Cardiac muscle cell (in vitro differentiated cells and primary cell): ENCODE data around the gene XRCC5. TPM values are rescaled to one million over a fixed set of nuclear protein-coding genes. Genes with fewer than 3 reads are reported as not detected.

Experiments used
- DNase-seq, 2 donors: peaks; one replicate each; pipeline versions ENCODE4 v3.0.0 to v3.0.0-alpha.2; 2010 to 2017; ENCODE audit warnings: low read depth in 1 of 2, low spot score in 1 of 2
- H3K27ac ChIP-seq: fragments of 200-600 bp; sonication (generic); 2 replicates; pipeline ENCODE4 v1.5.1; 2016
- H3K27me3 ChIP-seq: fragments of 200-600 bp; sonication (generic); 2 replicates; pipeline ENCODE4 v1.6.0; 2016; ENCODE audit warnings: control low read depth
- H3K36me3 ChIP-seq: fragments of 200-600 bp; sonication (generic); 2 replicates; pipeline ENCODE4 v1.5.1; 2016; ENCODE audit warnings: control low read depth
- H3K4me1 ChIP-seq: fragments of 200-600 bp; sonication (generic); 2 replicates; pipeline ENCODE4 v1.8.1; 2017; ENCODE audit warnings: low read depth, mild to moderate bottlenecking, mixed run types
- H3K4me3 ChIP-seq: fragments of 200-600 bp; sonication (generic); 2 replicates; pipeline ENCODE4 v1.5.1; 2016; ENCODE audit warnings: mild to moderate bottlenecking
- H3K9me3 ChIP-seq: fragments of 200-600 bp; sonication (generic); 2 replicates; pipeline ENCODE4 v1.5.1; 2017; ENCODE audit warnings: low read depth, mild to moderate bottlenecking, control low read depth
- CTCF ChIP-seq: IDR thresholded peaks from 2 replicates; pipeline ENCODE4 v1.5.1; 2012; ENCODE audit warnings: low read depth, mild to moderate bottlenecking, low read length
- polyA plus RNA-seq: library from polyadenylated mRNA; unstranded; fragments of >200 nt; fragmentation: Nextera tagmentation; extraction: Ambion mirVana; gene quantifications from 2 replicates; pipeline ENCODE4 v1.2.1, GENCODE V29; 2016
- total RNA-seq: library from RNA; depleted of rRNA; stranded (reverse); fragments of >200 nt; gene quantifications from 2 replicates; pipeline ENCODE4 v1.2.3, GENCODE V29; 2016

XRCC5 gene
- total and polyA plus RNA-seq, 2 experiments from 2014 or later = 150 to 241 TPM

GRCh38 chr2:216103213-216103612 lies 5.9 kb upstream of the XRCC5 start:
- no peak for DNase-seq
- Histone ChIP-seq H3K27ac (no peak overlapping the region), H3K27me3 (no peaks in the 10 kb centered on the region), H3K4me3 (no peak overlapping the region), H3K4me1 (peaks cover 3% of the 10 kb centered on the region), H3K36me3 (no peaks in the 10 kb centered on the region), H3K9me3 (no peaks in the 10 kb centered on the region)
- TF ChIP-seq CTCF = no peak

- no peaks in the 10 kb centered on the region for H3K9me3 ChIP-seq
- H3K4me3 ChIP-seq = no peak overlapping the region
- no peaks in the 10 kb centered on the region for H3K27me3 ChIP-seq
- H3K36me3 ChIP-seq = no peaks in the 10 kb centered on the region
- DNase-seq = no peak
- TF ChIP-seq CTCF = no peak
- no peak overlapping the region for H3K27ac ChIP-seq
- peaks cover 9% of the 10 kb centered on the region for H3K4me1 ChIP-seq
Measured at GRCh38 chr2:216104691-216105090, 4.5 kb upstream of the XRCC5 start.

- H3K9me3 ChIP-seq = no peaks in the 10 kb centered on the region
- H3K4me3 ChIP-seq = no peak overlapping the region
- H3K27ac ChIP-seq = peak overlapping the region; percentile 69
- no peak for DNase-seq
- H3K4me1 ChIP-seq = peaks cover 15% of the 10 kb centered on the region
- peaks cover 8% of the 10 kb centered on the region for H3K36me3 ChIP-seq
- no peak for TF ChIP-seq CTCF
- no peaks in the 10 kb centered on the region for H3K27me3 ChIP-seq
Measured at GRCh38 chr2:216107320-216107719, 1.8 kb upstream of the XRCC5 start.

- no peaks in the 10 kb centered on the region for H3K27me3 ChIP-seq
- no peaks in the 10 kb centered on the region for H3K9me3 ChIP-seq
- no peak overlapping the region for H3K4me3 ChIP-seq
- H3K27ac ChIP-seq = peak overlapping the region; percentile 69
- peaks cover 12% of the 10 kb centered on the region for H3K36me3 ChIP-seq
- no peak for TF ChIP-seq CTCF
- peak; percentile 19 to 21 for DNase-seq
- H3K4me1 ChIP-seq = peaks cover 15% of the 10 kb centered on the region
Measured at GRCh38 chr2:216107760-216108159, 1.4 kb upstream of the XRCC5 start.

- DNase-seq = peak in 1 of 2 donors; percentile 27
- H3K4me3 ChIP-seq = peak overlapping the region; percentile 77
- no peaks in the 10 kb centered on the region for H3K27me3 ChIP-seq
- peak overlapping the region; percentile 69 for H3K27ac ChIP-seq
- TF ChIP-seq CTCF = no peak
- peaks cover 15% of the 10 kb centered on the region for H3K4me1 ChIP-seq
- peaks cover 19% of the 10 kb centered on the region for H3K36me3 ChIP-seq
- H3K9me3 ChIP-seq = no peaks in the 10 kb centered on the region
Measured at GRCh38 chr2:216108310-216108966, 710 bp upstream of the XRCC5 start.
